Naive thymus-derived CD4-positive, alpha-beta T cell (primary cell): Measurements from ENCODE around the gene TMEM161B. TPM values are rescaled to one million over a fixed set of nuclear protein-coding genes. Genes with fewer than 3 reads are reported as not detected.
A peak's percentile ranks its signal among the peaks of the same experiment; 100 is the strongest.

Experiments used
- ATAC-seq: fragments of 150-1000 bp; cut with Tn5 transposase; 2 replicates; pipeline ENCODE4 v1.10.0; 2021; ENCODE audit warnings: mild to moderate bottlenecking, moderate library complexity
- CTCF ChIA-PET: fragments of 350-600 bp; sonication (Branson Sonifier 250); formaldehyde crosslinking; loops from one replicate; lab custom pipeline; 2021; ENCODE audit warnings: antibody characterized with exemption; lab: Charles Lee
- POLR2A ChIA-PET: fragments of 350-600 bp; sonication (Branson Sonifier 250); formaldehyde crosslinking; loops from one replicate; lab custom pipeline; 2021; ENCODE audit warnings: antibody characterized with exemption, inconsistent platforms; lab: Charles Lee
- DNase-seq, 9 donors: peaks; one replicate each; pipeline versions ENCODE4 v3.0.0 to v3.0.0-alpha.2; 2020 to 2022; ENCODE audit warnings: mixed read lengths in 1 of 9
- H3K27ac ChIP-seq: one replicate; pipeline ENCODE4 v1.7.0; 2013; ENCODE audit warnings: mild to moderate bottlenecking, low read depth, low read length, moderate library complexity
- H3K27me3 ChIP-seq, 2 donors: one replicate each; pipeline ENCODE4 v1.7.0; 2013; ENCODE audit warnings: low read length in 2 of 2, mild to moderate bottlenecking in 2 of 2, moderate library complexity in 2 of 2; ENCODE audit not compliant: control insufficient read depth in 2 of 2, insufficient read depth in 2 of 2
- H3K36me3 ChIP-seq, 3 experiments: 1 replicate in 2 of 3; 2 replicates in 1 of 3; pipeline ENCODE4 v1.7.0; 2013; ENCODE audit warnings: low read length in 3 of 3, mild to moderate bottlenecking in 3 of 3, moderate library complexity in 1 of 3; ENCODE audit not compliant: insufficient read depth in 3 of 3, control insufficient read depth in 2 of 3
- H3K4me1 ChIP-seq, 2 donors: one replicate each; pipeline ENCODE4 v1.7.0; 2013; ENCODE audit warnings: low read length in 2 of 2, mild to moderate bottlenecking in 2 of 2, moderate library complexity in 1 of 2; ENCODE audit not compliant: control insufficient read depth in 2 of 2, insufficient read depth in 2 of 2
- H3K4me3 ChIP-seq: 2 replicates; pipeline ENCODE4 v1.7.0; 2013; ENCODE audit warnings: mild to moderate bottlenecking, low read length
- H3K9me3 ChIP-seq, 3 experiments: 1 replicate in 2 of 3; 2 replicates in 1 of 3; pipeline ENCODE4 v1.7.0; 2013; ENCODE audit warnings: low read length in 3 of 3; ENCODE audit not compliant: control insufficient read depth in 2 of 3
- H3K27ac Mint-ChIP-seq, 9 donors: one replicate each; pipeline ENCODE4 v1.8.0; 2020 to 2022; ENCODE audit warnings: mixed read lengths in 9 of 9, mild to moderate bottlenecking in 8 of 9, moderate library complexity in 5 of 9, inconsistent platforms in 2 of 9
- H3K27me3 Mint-ChIP-seq, 5 donors: one replicate each; pipeline ENCODE4 v1.8.0; 2021 to 2022; ENCODE audit warnings: mixed read lengths in 5 of 5, mild to moderate bottlenecking in 1 of 5
- H3K36me3 Mint-ChIP-seq, 5 donors: one replicate each; pipeline ENCODE4 v1.8.0; 2020 to 2022; ENCODE audit warnings: mixed read lengths in 5 of 5, mild to moderate bottlenecking in 3 of 5, inconsistent platforms in 1 of 5
- H3K4me1 Mint-ChIP-seq, 7 donors: one replicate each; pipeline ENCODE4 v1.8.0; 2020 to 2022; ENCODE audit warnings: mixed read lengths in 7 of 7, mild to moderate bottlenecking in 3 of 7, inconsistent platforms in 1 of 7
- H3K4me3 Mint-ChIP-seq, 10 donors: one replicate each; pipeline ENCODE4 v1.8.0; 2020 to 2022; ENCODE audit warnings: mild to moderate bottlenecking in 10 of 10, mixed read lengths in 10 of 10, moderate library complexity in 6 of 10, inconsistent platforms in 2 of 10
- H3K9me3 Mint-ChIP-seq, 11 donors: one replicate each; pipeline ENCODE4 v1.8.0; 2020 to 2022; ENCODE audit warnings: mixed read lengths in 11 of 11, mild to moderate bottlenecking in 4 of 11, inconsistent platforms in 1 of 11, moderate library complexity in 1 of 11
- intact Hi-C, 2 donors: fragments of 100-400 bp; cut with micrococcal nuclease; formaldehyde crosslinking; loops; one replicate each; pipeline ENCODE4 v1.15.1; 2023
- polyA plus RNA-seq, 2 donors: library from polyadenylated mRNA; unstranded; fragments of 300-500 nt; fragmentation: Illumina TruSeq; gene quantifications; one replicate each; pipeline ENCODE4 v1.2.3, GENCODE V29; 2021
- total RNA-seq, 6 experiments: library from RNA in 5 of 6; stranded (reverse) in 5 of 6; gene quantifications; 1 replicate in 5 of 6; 2 replicates in 1 of 6; pipeline ENCODE4 v1.2.3 and lab custom pipeline; 2021 to 2026

Gene TMEM161B
- total and polyA plus RNA-seq, 7 experiments from 2014 or later: 12.2 to 39.7 (median 23.2) TPM

DNA sequence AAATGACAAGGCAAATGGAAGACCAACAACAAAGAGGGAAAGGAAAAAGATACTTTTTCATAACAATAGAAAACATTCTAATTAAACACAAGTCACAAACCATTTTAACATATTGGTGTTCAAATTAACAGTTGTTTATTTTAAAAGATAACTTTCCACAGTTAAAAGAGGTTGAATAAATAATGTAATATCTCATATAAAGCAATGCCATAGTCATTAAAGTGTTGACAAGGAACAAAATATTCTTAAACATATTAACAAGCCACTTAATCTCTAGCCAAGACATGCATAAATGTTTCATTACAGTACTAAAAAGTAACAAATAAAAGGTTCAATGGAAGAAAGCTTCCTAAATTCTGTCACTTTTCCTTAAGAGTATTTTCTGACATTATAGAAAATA is 12.6 kb downstream of the TMEM161B start:
- Mint-ChIP-seq H3K36me3 (peaks cover 11 to 27% (median 21%) of the 10 kb centered on the region in 5 donors), H3K4me1 (peaks cover 12 to 80% (median 65%) of the 10 kb centered on the region in 7 donors), H3K27ac (no peak overlapping the region), H3K9me3 (peaks cover 0 to 1% (median 0%) of the 10 kb centered on the region in 11 donors), H3K27me3 (no peaks in the 10 kb centered on the region), H3K4me3 (peak overlapping the region in 1 of 10 donors; percentile 2)
- intact Hi-C loops: no loop called here
- ChIA-PET CTCF (no interaction called here), POLR2A (no interaction called here)
- Histone ChIP-seq H3K9me3 (no peaks in the 10 kb centered on the region), H3K4me1 (no peaks in the 10 kb centered on the region), H3K27ac (no peak overlapping the region), H3K36me3 (no peaks in the 10 kb centered on the region), H3K4me3 (no peak overlapping the region), H3K27me3 (no peaks in the 10 kb centered on the region)
- DNase-seq: no peak
- ATAC-seq: no peak

DNA sequence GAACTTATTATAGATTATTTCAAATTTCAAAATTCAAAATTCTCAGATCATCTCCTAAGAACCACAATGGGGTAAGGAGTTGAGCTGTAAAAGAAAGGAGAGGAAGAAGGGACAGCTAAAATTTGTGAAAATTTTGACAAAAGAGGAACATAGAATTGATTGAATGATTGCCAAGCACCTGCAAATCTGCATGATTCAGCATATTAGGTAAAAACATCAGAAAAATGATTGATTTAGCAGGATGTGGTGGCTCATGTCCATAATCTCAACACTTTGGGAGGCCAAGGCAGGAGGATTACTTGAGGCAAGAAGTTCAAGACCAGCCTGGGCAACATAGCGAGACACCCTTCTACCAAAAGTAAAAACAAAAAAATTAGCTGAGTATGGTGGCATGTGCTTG is 14.3 kb downstream of the TMEM161B start:
- H3K4me1 Mint-ChIP-seq: peaks cover 29 to 96% (median 82%) of the 10 kb centered on the region in 7 donors
- Histone ChIP-seq H3K36me3 (no peaks in the 10 kb centered on the region), H3K4me1 (peaks cover 0 to 7% of the 10 kb centered on the region in 2 donors), H3K4me3 (no peak overlapping the region), H3K27me3 (no peaks in the 10 kb centered on the region), H3K9me3 (no peaks in the 10 kb centered on the region), H3K27ac (no peak overlapping the region)
- H3K9me3 Mint-ChIP-seq: peaks cover 0 to 5% (median 0%) of the 10 kb centered on the region in 11 donors
- intact Hi-C loops: no loop called here
- no peaks in the 10 kb centered on the region for H3K27me3 Mint-ChIP-seq
- H3K27ac Mint-ChIP-seq: no peak overlapping the region
- H3K36me3 Mint-ChIP-seq: peaks cover 15 to 41% (median 28%) of the 10 kb centered on the region in 5 donors
- POLR2A ChIA-PET: no interaction called here
- DNase-seq (no peak), ATAC-seq (no peak)
- H3K4me3 Mint-ChIP-seq: no peak overlapping the region
- CTCF ChIA-PET: no interaction called here

DNA sequence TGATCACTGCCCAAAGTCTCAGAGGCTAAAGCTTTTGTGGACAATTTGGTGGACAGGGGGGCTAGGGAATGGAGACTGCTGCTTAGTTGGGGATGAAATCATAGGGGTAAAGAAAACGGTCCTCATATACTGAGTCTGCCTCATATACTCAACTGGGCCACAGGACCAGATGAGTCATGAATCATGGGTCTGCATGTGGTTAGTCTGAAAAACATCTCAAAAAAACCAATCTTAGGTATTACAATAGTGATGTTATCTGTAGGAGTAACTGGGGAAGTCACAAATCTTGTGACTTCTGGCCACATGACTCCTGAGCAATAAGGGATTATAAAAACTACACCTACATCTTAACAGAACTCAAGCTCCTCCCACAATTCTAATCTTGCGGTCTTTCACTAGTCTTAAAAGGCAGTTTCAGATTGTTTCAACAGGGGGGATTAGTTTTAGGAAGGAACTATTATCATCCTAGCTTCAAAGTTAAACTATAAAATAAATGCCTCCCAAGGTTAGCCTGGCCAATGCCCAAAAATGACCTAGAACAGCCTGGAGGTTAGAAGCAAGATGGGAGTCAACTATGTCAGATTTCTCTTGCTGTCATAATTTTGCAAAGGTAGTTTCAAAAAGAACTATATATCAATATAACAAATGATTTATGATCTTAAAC is 17.5 kb downstream of the TMEM161B start:
- peak overlapping the region in 4 of 10 donors; percentile 3 to 18 (median 10) for H3K4me3 Mint-ChIP-seq
- DNase-seq (no peak), ATAC-seq (peak; percentile 70)
- no peaks in the 10 kb centered on the region for H3K27me3 Mint-ChIP-seq
- no peaks in the 10 kb centered on the region for H3K36me3 ChIP-seq
- H3K9me3 ChIP-seq: no peaks in the 10 kb centered on the region
- H3K27ac Mint-ChIP-seq: peak overlapping the region in 2 of 9 donors; percentile 35 to 54
- no peak overlapping the region for H3K27ac ChIP-seq
- H3K9me3 Mint-ChIP-seq: peaks cover 0 to 5% (median 0%) of the 10 kb centered on the region in 11 donors
- intact Hi-C loops: no loop called here
- H3K36me3 Mint-ChIP-seq: peaks cover 15 to 39% (median 32%) of the 10 kb centered on the region in 5 donors
- ChIA-PET CTCF (no interaction called here), POLR2A (interaction anchor here (0.8 kb wide), 1 partner anchor 1634 kb away, joined by 3 read pairs; no protein-coding TSS in a partner anchor)
- peaks cover 0 to 7% of the 10 kb centered on the region in 2 donors for H3K4me1 ChIP-seq
- no peak overlapping the region for H3K4me3 ChIP-seq
- H3K4me1 Mint-ChIP-seq: peaks cover 38 to 96% (median 85%) of the 10 kb centered on the region in 7 donors
- H3K27me3 ChIP-seq: no peaks in the 10 kb centered on the region

DNA sequence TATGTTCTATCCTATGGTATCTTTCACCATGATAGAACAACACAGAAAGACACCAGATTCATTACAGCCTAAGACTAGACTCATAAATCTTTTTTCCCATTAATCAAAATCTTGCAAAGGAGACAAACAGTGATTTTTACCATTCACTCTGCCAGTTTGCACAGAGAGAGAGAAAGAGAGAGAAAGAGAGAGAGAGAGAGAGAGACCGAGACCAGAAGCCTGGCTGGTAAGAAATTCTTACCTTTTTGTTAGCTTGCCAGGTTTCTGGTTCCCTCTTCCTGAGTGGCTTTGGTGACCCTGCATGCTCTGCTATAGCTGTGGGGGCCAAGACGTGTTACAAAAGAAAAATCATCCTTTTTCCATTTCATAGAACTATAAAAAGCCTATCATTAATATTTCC is 18.6 kb downstream of the TMEM161B start:
- ATAC-seq (no peak), DNase-seq (no peak)
- H3K36me3 ChIP-seq: no peaks in the 10 kb centered on the region
- Mint-ChIP-seq H3K9me3 (peaks cover 0 to 5% (median 0%) of the 10 kb centered on the region in 11 donors), H3K27ac (peak overlapping the region in 2 of 9 donors; percentile 6 to 47), H3K27me3 (no peaks in the 10 kb centered on the region), H3K4me1 (peaks cover 33 to 94% (median 82%) of the 10 kb centered on the region in 7 donors), H3K36me3 (peaks cover 14 to 39% (median 29%) of the 10 kb centered on the region in 5 donors), H3K4me3 (peak overlapping the region in 1 of 10 donors; percentile 3)
- intact Hi-C loops: no loop called here
- no peaks in the 10 kb centered on the region for H3K27me3 ChIP-seq
- CTCF ChIA-PET: no interaction called here
- H3K27ac ChIP-seq: no peak overlapping the region
- H3K9me3 ChIP-seq: no peaks in the 10 kb centered on the region
- H3K4me1 ChIP-seq: peaks cover 0 to 7% of the 10 kb centered on the region in 2 donors
- no peak overlapping the region for H3K4me3 ChIP-seq
- POLR2A ChIA-PET: no interaction called here

DNA sequence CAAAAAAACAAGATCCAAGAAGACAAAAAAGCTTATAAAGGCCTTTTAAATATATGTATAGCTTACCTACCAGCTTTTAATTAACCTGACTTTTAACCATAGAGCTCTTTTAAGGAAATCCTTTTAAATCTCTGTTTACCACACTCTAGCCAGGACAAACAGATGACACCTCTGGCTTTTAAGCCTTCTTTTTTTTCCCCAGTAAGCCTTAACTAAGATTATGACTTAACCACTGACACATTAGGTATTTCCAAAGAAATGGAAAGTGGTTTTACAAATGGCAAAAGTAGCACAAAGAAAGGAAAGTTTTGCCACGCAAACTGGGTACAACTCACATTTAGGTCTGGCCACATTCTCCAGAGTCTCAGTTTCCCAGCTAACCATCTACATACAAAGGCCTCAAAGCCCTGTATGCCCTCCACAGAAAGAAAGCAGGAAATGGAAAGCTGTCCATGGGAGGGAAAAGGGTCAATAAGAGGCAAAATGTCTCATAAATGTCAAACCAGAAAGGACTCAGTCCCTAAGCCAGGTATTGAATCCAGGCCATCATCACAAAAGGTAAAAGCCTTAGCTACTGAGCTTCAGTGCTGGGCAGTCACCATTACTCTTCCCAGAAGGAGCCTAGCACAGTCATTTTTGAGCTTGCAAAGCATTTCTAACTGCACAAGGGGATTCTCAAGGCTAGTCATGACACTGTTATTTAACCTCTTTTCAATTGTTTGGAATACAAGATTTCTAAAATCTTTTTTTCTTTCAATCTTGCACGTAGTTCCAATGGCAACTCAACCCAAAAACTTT is 19.7 kb downstream of the TMEM161B start:
- ChIA-PET CTCF (no interaction called here), POLR2A (no interaction called here)
- no peak overlapping the region for H3K27ac Mint-ChIP-seq
- Histone ChIP-seq H3K27me3 (no peaks in the 10 kb centered on the region), H3K27ac (no peak overlapping the region), H3K9me3 (no peaks in the 10 kb centered on the region), H3K36me3 (no peaks in the 10 kb centered on the region), H3K4me3 (no peak overlapping the region), H3K4me1 (peaks cover 0 to 7% of the 10 kb centered on the region in 2 donors)
- intact Hi-C loops: no loop called here
- peaks cover 32 to 94% (median 79%) of the 10 kb centered on the region in 7 donors for H3K4me1 Mint-ChIP-seq
- H3K9me3 Mint-ChIP-seq: peaks cover 0 to 5% (median 0%) of the 10 kb centered on the region in 11 donors
- peaks cover 9 to 40% (median 25%) of the 10 kb centered on the region in 5 donors for H3K36me3 Mint-ChIP-seq
- DNase-seq (no peak), ATAC-seq (no peak)
- H3K27me3 Mint-ChIP-seq: no peaks in the 10 kb centered on the region
- peak overlapping the region in 3 of 10 donors; percentile 5 to 26 (median 20) for H3K4me3 Mint-ChIP-seq

DNA sequence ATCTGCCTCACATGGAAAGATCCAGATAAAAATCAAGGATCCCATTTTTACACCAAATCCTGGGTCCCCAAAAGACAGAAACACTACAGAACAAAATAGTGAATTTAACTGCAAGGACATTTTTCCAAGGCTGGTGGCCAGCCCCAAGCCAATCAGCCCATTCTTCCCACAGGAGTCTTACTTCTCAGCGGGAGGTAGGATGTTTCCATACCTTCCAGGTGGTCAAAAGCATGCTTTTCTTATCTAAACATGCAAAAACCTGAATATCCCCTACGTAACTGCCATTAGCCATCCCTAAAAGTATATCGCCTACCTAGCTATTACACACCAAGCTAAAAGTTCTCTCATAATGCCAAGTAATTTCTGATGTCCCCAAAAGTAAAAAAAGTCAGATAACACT is 20.6 kb downstream of the TMEM161B start:
- CTCF ChIA-PET: no interaction called here
- H3K27ac Mint-ChIP-seq: no peak overlapping the region

More for the DNA sequence above, 20.6 kb downstream of the TMEM161B start:
- ATAC-seq: no peak
- Histone ChIP-seq H3K36me3 (no peaks in the 10 kb centered on the region), H3K27ac (no peak overlapping the region), H3K4me1 (peaks cover 0 to 7% of the 10 kb centered on the region in 2 donors), H3K27me3 (no peaks in the 10 kb centered on the region), H3K4me3 (no peak overlapping the region), H3K9me3 (no peaks in the 10 kb centered on the region)
- POLR2A ChIA-PET: no interaction called here
- intact Hi-C loops: no loop called here
- Mint-ChIP-seq H3K4me3 (peak overlapping the region in 1 of 10 donors; percentile 22), H3K27me3 (no peaks in the 10 kb centered on the region), H3K4me1 (peaks cover 32 to 94% (median 80%) of the 10 kb centered on the region in 7 donors), H3K9me3 (peaks cover 0 to 5% (median 0%) of the 10 kb centered on the region in 11 donors), H3K36me3 (peaks cover 5 to 38% (median 22%) of the 10 kb centered on the region in 5 donors)
- no peak for DNase-seq
